Prostate gland (tissue), 2 donors: ENCODE results near the gene TPR.

Experiments used
- POLR2AphosphoS5 ChIP-seq: sonication (generic); formaldehyde crosslinking; IDR thresholded peaks from one replicate; pipeline ENCODE4 v1.6.1; 2017; ENCODE audit warnings: antibody characterized with exemption
- TF ChIP-seq, protein P1 (sequence below), 4 experiments: fragments of 200-600 bp in 2 of 4; fragments of 450-650 bp in 2 of 4; sonication (generic) in 2 of 4; IDR thresholded peaks; 1 replicate in 3 of 4; 2 replicates in 1 of 4; pipeline ENCODE4 v1.5.1; 2016 to 2019; ENCODE audit warnings: antibody characterized with exemption in 4 of 4, mild to moderate bottlenecking in 2 of 4, moderate library complexity in 2 of 4

DNA sequence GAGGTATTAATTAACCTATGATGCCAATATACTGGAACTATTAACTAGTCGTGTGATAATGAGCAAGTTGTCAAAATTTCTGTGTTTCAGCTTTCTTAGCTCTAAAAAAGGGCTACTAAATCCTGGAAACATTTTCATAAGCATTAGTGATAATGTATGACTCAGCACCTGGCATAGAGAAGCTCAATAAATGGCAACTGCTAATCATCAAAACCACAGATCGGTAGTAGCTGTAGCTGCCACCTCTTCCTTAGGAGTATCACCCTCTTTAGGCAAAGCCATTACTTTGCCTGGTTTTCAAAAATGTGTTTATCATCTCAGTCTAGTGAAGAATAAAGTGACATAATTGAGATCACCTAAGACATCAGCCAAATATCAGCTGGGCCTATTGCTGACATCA lies 75.5 kb downstream of the TPR start:
- TF ChIP-seq, protein P1, sequence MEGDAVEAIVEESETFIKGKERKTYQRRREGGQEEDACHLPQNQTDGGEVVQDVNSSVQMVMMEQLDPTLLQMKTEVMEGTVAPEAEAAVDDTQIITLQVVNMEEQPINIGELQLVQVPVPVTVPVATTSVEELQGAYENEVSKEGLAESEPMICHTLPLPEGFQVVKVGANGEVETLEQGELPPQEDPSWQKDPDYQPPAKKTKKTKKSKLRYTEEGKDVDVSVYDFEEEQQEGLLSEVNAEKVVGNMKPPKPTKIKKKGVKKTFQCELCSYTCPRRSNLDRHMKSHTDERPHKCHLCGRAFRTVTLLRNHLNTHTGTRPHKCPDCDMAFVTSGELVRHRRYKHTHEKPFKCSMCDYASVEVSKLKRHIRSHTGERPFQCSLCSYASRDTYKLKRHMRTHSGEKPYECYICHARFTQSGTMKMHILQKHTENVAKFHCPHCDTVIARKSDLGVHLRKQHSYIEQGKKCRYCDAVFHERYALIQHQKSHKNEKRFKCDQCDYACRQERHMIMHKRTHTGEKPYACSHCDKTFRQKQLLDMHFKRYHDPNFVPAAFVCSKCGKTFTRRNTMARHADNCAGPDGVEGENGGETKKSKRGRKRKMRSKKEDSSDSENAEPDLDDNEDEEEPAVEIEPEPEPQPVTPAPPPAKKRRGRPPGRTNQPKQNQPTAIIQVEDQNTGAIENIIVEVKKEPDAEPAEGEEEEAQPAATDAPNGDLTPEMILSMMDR (IDR thresholded peaks at IDR 0.05), result no peak
- no peak for TF ChIP-seq POLR2AphosphoS5
